ENCODE measurements around the gene ZNF678. TPM values are rescaled to one million over a fixed set of nuclear protein-coding genes. Genes with fewer than 3 reads are reported as not detected.

The ZNF678 gene
- total and polyA plus RNA-seq, 9 of the 15 experiments (the other 6 are each of a cell fraction or from before 2014, with no cell fraction given), result 3.0 to 16.8 (median 8.0) TPM

DNA sequence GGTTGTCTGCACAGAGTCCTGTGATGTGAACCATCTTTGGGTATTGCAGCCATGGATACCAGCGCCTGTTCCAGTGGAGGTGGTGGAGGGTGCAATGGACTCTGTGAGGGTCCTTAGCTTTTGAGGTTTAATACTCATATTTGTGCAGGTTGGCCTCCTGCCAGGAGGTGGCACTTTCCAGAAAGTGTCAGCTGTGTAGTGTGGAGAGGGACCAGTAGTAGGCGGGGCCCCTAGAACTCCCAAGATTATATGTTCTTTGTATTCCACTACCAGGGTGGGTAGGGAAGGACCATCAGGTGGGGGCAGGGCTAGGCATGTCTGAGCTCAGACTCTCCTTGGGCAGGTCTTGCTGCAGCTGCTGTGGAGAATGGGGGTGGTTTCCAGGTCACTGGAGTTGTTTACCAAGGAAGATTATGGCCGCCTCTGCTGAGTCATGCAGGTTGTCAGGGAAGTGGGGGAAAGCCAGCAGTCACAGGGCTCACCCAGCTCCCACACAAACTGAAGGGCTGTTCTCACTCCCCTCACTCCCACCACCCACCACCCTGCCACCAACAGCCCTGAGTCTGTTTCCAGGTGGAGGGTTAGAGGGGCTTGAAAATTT lies 31.2 kb upstream of the ZNF678 start (continued):
- TF ChIP-seq, protein P1, sequence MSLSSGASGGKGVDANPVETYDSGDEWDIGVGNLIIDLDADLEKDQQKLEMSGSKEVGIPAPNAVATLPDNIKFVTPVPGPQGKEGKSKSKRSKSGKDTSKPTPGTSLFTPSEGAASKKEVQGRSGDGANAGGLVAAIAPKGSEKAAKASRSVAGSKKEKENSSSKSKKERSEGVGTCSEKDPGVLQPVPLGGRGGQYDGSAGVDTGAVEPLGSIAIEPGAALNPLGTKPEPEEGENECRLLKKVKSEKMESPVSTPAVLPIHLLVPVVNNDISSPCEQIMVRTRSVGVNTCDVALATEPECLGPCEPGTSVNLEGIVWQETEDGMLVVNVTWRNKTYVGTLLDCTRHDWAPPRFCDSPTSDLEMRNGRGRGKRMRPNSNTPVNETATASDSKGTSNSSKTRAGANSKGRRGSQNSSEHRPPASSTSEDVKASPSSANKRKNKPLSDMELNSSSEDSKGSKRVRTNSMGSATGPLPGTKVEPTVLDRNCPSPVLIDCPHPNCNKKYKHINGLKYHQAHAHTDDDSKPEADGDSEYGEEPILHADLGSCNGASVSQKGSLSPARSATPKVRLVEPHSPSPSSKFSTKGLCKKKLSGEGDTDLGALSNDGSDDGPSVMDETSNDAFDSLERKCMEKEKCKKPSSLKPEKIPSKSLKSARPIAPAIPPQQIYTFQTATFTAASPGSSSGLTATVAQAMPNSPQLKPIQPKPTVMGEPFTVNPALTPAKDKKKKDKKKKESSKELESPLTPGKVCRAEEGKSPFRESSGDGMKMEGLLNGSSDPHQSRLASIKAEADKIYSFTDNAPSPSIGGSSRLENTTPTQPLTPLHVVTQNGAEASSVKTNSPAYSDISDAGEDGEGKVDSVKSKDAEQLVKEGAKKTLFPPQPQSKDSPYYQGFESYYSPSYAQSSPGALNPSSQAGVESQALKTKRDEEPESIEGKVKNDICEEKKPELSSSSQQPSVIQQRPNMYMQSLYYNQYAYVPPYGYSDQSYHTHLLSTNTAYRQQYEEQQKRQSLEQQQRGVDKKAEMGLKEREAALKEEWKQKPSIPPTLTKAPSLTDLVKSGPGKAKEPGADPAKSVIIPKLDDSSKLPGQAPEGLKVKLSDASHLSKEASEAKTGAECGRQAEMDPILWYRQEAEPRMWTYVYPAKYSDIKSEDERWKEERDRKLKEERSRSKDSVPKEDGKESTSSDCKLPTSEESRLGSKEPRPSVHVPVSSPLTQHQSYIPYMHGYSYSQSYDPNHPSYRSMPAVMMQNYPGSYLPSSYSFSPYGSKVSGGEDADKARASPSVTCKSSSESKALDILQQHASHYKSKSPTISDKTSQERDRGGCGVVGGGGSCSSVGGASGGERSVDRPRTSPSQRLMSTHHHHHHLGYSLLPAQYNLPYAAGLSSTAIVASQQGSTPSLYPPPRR (CRISPR knock-in tag; IDR thresholded peaks at IDR 0.05; ENCODE audit: borderline replicate concordance), result no peak
- TF ChIP-seq NFIC (IDR thresholded peaks at IDR 0.05) (peak; percentile 91), MTA1 (IDR thresholded peaks at IDR 0.05; ENCODE audit: borderline replicate concordance) (no peak), SMARCE1 (IDR thresholded peaks at IDR 0.05) (peak; percentile 72), ZMIZ1 (IDR thresholded peaks at IDR 0.05; ENCODE audit: low read depth in 2 of 2, low read length in 2 of 2) (no peak), CBFA2T2 (conservative IDR thresholded peaks at IDR 0.05) (peak; percentile 19; the same call in 1 of the 2 replicates), CTBP1 (IDR thresholded peaks at IDR 0.05; ENCODE audit: borderline replicate concordance) (peak; percentile 52), DPF2 (IDR thresholded peaks at IDR 0.05) (peak; percentile 74), C11orf30 (IDR thresholded peaks at IDR 0.05; ENCODE audit: low read depth) (peak; percentile 93), MAZ (CRISPR knock-in tag; conservative IDR thresholded peaks at IDR 0.05 in 1 of 2, IDR thresholded peaks at IDR 0.05 in 1 of 2) (peak in 1 of 2 experiments; percentile 38; a peak in 1 of 4 replicates), EGR1 (conservative IDR thresholded peaks at IDR 0.05) (peak; percentile 42), FOXA3 (CRISPR knock-in tag; conservative IDR thresholded peaks at IDR 0.05 in 1 of 2, IDR thresholded peaks at IDR 0.05 in 1 of 2) (peak; percentile 84 to 87), SOX6 (IDR thresholded peaks at IDR 0.05) (peak; percentile 44; the same call in 1 of the 2 replicates), HDAC6 (IDR thresholded peaks at IDR 0.05; ENCODE audit: low read depth, low read length) (no peak), ZNF311 (CRISPR knock-in tag; IDR thresholded peaks at IDR 0.05) (no peak), ARID1B (IDR thresholded peaks at IDR 0.05) (peak; percentile 63)
- TF ChIP-seq, protein P2, sequence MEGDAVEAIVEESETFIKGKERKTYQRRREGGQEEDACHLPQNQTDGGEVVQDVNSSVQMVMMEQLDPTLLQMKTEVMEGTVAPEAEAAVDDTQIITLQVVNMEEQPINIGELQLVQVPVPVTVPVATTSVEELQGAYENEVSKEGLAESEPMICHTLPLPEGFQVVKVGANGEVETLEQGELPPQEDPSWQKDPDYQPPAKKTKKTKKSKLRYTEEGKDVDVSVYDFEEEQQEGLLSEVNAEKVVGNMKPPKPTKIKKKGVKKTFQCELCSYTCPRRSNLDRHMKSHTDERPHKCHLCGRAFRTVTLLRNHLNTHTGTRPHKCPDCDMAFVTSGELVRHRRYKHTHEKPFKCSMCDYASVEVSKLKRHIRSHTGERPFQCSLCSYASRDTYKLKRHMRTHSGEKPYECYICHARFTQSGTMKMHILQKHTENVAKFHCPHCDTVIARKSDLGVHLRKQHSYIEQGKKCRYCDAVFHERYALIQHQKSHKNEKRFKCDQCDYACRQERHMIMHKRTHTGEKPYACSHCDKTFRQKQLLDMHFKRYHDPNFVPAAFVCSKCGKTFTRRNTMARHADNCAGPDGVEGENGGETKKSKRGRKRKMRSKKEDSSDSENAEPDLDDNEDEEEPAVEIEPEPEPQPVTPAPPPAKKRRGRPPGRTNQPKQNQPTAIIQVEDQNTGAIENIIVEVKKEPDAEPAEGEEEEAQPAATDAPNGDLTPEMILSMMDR (IDR thresholded peaks at IDR 0.05 in 2 of 3, conservative IDR thresholded peaks at IDR 0.05 in 1 of 3; ENCODE audit: insufficient read depth in 2 of 3, low read depth in 1 of 3, low read length in 3 of 3), result 0 out of 6 replicates have a peak, but pooled peaks of 1 of the 3 experiments have one; percentile 18
- TF ChIP-seq, protein P3, sequence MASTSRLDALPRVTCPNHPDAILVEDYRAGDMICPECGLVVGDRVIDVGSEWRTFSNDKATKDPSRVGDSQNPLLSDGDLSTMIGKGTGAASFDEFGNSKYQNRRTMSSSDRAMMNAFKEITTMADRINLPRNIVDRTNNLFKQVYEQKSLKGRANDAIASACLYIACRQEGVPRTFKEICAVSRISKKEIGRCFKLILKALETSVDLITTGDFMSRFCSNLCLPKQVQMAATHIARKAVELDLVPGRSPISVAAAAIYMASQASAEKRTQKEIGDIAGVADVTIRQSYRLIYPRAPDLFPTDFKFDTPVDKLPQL (IDR thresholded peaks at IDR 0.05; ENCODE audit: extremely low read depth, insufficient read length), result no peak

Data from K562 (cell line).